GM12878 (cell line): ENCODE results near the gene CREB5. TPM values are rescaled to one million over a fixed set of nuclear protein-coding genes. Genes with fewer than 3 reads are reported as not detected.
A peak's percentile ranks its signal among the peaks of the same experiment; 100 is the strongest.

Source experiments
- BACH1 ChIP-seq: fragments of 450-650 bp; IDR thresholded peaks from 2 replicates; pipeline ENCODE4 v1.6.1; 2017; ENCODE audit warnings: mild to moderate bottlenecking, borderline replicate concordance
- BCL11A ChIP-seq: IDR thresholded peaks from 2 replicates; pipeline ENCODE4 v1.6.1; 2011; ENCODE audit warnings: low read depth, low read length
- CBFB ChIP-seq: IDR thresholded peaks from 2 replicates; pipeline ENCODE4 v1.6.1; 2016; ENCODE audit warnings: antibody characterized with exemption, low read depth
- CEBPB ChIP-seq, 2 experiments: fragments of 150-350 bp in 1 of 2; IDR thresholded peaks; 2 replicates each; pipeline ENCODE4 v1.6.1; 2012 to 2014; ENCODE audit warnings: low read depth in 2 of 2, low read length in 2 of 2, borderline replicate concordance in 1 of 2, inconsistent platforms in 1 of 2
- EED ChIP-seq: sonication (generic); IDR thresholded peaks from 2 replicates; pipeline ENCODE4 v1.6.1; 2016; ENCODE audit warnings: antibody characterized with exemption, low read depth
- EP300 ChIP-seq, 2 experiments: fragments of 150-350 bp in 1 of 2; IDR thresholded peaks; 2 replicates each; pipeline ENCODE4 v1.6.1; 2011 to 2012; ENCODE audit warnings: low read depth in 2 of 2, low read length in 2 of 2, borderline replicate concordance in 1 of 2, improper control_type of control experiment in 1 of 2, inconsistent platforms in 1 of 2; ENCODE audit not compliant: control insufficient read depth in 1 of 2
- EZH2 ChIP-seq: IDR thresholded peaks from 2 replicates; pipeline ENCODE4 v1.6.1; 2012; ENCODE audit warnings: low read depth, mild to moderate bottlenecking, control low read depth, inconsistent platforms, low read length, borderline replicate concordance; ENCODE audit not compliant: control insufficient read depth
- MTA2 ChIP-seq: fragments of 450-650 bp; IDR thresholded peaks from 2 replicates; pipeline ENCODE4 v1.6.1; 2016; ENCODE audit warnings: low read depth, mild to moderate bottlenecking, moderate library complexity
- MTA3 ChIP-seq: IDR thresholded peaks from 2 replicates; pipeline ENCODE4 v1.6.1; 2012; ENCODE audit warnings: low read length, inconsistent platforms, borderline replicate concordance
- NBN ChIP-seq: fragments of 450-650 bp; IDR thresholded peaks from 2 replicates; pipeline ENCODE4 v1.6.1; 2016
- NR2F1 ChIP-seq: fragments of 450-650 bp; conservative IDR thresholded peaks from 2 replicates; pipeline ENCODE4 v1.6.1; 2017; ENCODE audit warnings: mild to moderate bottlenecking
- PAX8 ChIP-seq: fragments of 450-650 bp; IDR thresholded peaks from 2 replicates; pipeline ENCODE4 v1.6.1; 2017; ENCODE audit warnings: mild to moderate bottlenecking, moderate library complexity
- POU2F2 ChIP-seq: IDR thresholded peaks from 3 replicates; pipeline ENCODE4 v1.6.1; 2011; ENCODE audit warnings: low read depth, mild to moderate bottlenecking, low read length, borderline replicate concordance
- REST ChIP-seq: IDR thresholded peaks from 2 replicates; pipeline ENCODE4 v1.6.1; 2012; ENCODE audit warnings: mild to moderate bottlenecking, low read depth, low read length
- SMAD1 ChIP-seq: fragments of 450-650 bp; IDR thresholded peaks from 2 replicates; pipeline ENCODE4 v1.6.1; 2018; ENCODE audit warnings: mild to moderate bottlenecking, low read depth; ENCODE audit not compliant: partially characterized antibody
- SMC3 ChIP-seq: IDR thresholded peaks from 2 replicates; pipeline ENCODE4 v1.6.1; 2011; ENCODE audit warnings: low read length, improper control_type of control experiment, borderline replicate concordance
- SP1 ChIP-seq: IDR thresholded peaks from one replicate; pipeline ENCODE4 v1.6.1; 2011; ENCODE audit warnings: low read depth, low read length
- TARDBP ChIP-seq: IDR thresholded peaks from 2 replicates; pipeline ENCODE4 v1.6.1; 2016; ENCODE audit warnings: borderline replicate concordance
- ZNF274 ChIP-seq: IDR thresholded peaks from one replicate; pipeline ENCODE4 v1.8.0; 2011; ENCODE audit not compliant: insufficient read length, insufficient read depth
- ZNF687 ChIP-seq: fragments of 450-650 bp; IDR thresholded peaks from 2 replicates; pipeline ENCODE4 v1.6.1; 2017; ENCODE audit warnings: mild to moderate bottlenecking, moderate library complexity
- polyA plus RNA-seq, 11 experiments: library from polyadenylated mRNA; depleted of rRNA in 4 of 11; unstranded in 6 of 11; stranded (reverse) in 5 of 11; fragments of >200 nt; fragmentation: Nextera tagmentation in 4 of 11; fragmentation: Illumina TruSeq in 1 of 11; extraction: Ambion mirVana in 4 of 11; extraction: Trizol in 1 of 11; gene quantifications; 1 replicate in 1 of 11; 2 replicates in 10 of 11; pipeline versions ENCODE4 v1.2.1 to v1.2.3, GENCODE V29; 2011 to 2016; ENCODE audit warnings: inconsistent platforms in 2 of 11, missing spikeins in 2 of 11, low read depth in 1 of 11
- total RNA-seq, 4 experiments: library from RNA; depleted of rRNA in 3 of 4; stranded (reverse); fragments of >200 nt in 3 of 4; fragmentation: Illumina TruSeq in 1 of 4; extraction: Trizol in 1 of 4; gene quantifications; 2 replicates each; pipeline versions ENCODE4 v1.2.1 to v1.2.3, GENCODE V29; 2013 to 2021

CREB5 gene
- total and polyA plus RNA-seq, 10 of the 15 experiments (the other 5 are each of a cell fraction or from before 2014, with no cell fraction given): 12.9 to 74.1 (median 53.0) TPM

- TF ChIP-seq ZNF687: peak; percentile 92
- peak; percentile 89 to 93 for TF ChIP-seq EP300 (IDR thresholded peaks at IDR 0.05; ENCODE audit: borderline replicate concordance in 1 of 2, control insufficient read depth in 1 of 2, low read depth in 2 of 2, low read length in 2 of 2)
- TF ChIP-seq SMAD1: peak; percentile 97
- TF ChIP-seq ZNF274: no peak
- peak; percentile 74 for TF ChIP-seq SP1
- TF ChIP-seq CEBPB (IDR thresholded peaks at IDR 0.05; ENCODE audit: borderline replicate concordance in 1 of 2, low read depth in 2 of 2, low read length in 2 of 2): peak in 1 of 2 experiments; percentile 89; a peak in 1 of 4 replicates
- no peak for TF ChIP-seq EZH2
- peak; percentile 99 for TF ChIP-seq EED
- peak; percentile 92 for TF ChIP-seq CBFB
- TF ChIP-seq BCL11A: peak; percentile 98
- TF ChIP-seq NBN: peak; percentile 86
- TF ChIP-seq BACH1: peak; percentile 79; the same call in 1 of the 2 replicates
- peak; percentile 74; the same call in 1 of the 3 replicates for TF ChIP-seq POU2F2
- peak; percentile 40; the same call in 1 of the 2 replicates for TF ChIP-seq SMC3
- TF ChIP-seq PAX8: no peak
- TF ChIP-seq MTA2: peak; percentile 98
- TF ChIP-seq MTA3: peak; percentile 97
- peak; percentile 97 for TF ChIP-seq NR2F1
- no peak for TF ChIP-seq TARDBP
- no peak; the same call in 1 of the 2 replicates for TF ChIP-seq REST
Observed at GRCh38 chr7:28539289-28539981, 127.1 kb downstream of the CREB5 start (continued).
